Pons (tissue), 1 donor: ENCODE measurements around the gene CDCA7L.
"Not testable (repeated sequence)": the region's sequence is repeated elsewhere in the genome, so short reads cannot be mapped to it uniquely, and the experiment has no call there.

ENCODE experiments used
- DNase-seq: peaks from one replicate; pipeline ENCODE4 v3.0.0-alpha.2; 2016; ENCODE audit warnings: low spot score

CDCA7L gene

DNA sequence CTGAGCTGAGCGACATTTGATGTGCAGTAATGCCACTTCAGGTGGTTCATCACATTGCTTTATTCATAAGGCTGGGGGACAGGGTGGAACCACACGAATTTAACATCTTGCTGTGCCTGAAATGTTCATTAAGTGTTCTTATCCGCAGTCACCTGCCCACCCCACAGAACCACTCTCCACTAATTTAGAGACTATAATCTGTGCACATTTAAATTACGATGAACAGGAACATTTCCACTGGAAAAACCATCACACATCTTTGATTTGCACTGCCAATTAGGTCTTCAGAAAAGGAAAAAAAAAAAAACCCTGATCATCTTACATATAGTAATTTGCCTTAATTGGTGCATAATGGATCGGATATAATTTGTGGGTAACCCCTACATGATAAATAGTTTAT lies 2.3 kb downstream of the CDCA7L start:
- DNase-seq, result no peak

DNA sequence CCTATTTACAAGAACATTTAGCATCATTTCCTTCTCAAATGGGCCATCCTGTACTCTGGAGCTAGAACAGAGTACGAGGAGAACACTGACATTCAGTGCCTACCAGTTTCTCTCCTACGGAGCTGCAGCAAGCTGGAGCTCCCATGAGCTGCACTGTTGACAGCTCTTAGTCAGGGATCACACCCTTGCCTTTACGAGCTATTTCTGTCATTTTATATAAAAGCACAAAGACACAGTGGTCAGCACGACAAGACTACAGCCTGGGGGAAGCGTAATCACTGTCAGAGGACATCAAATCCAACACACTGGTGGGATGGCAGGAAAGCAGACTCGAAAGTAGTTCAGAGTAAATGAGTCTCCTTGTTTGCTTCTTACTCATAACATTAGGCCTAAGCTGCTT lies 2.7 kb downstream of the CDCA7L start:
- peak; percentile 41 for DNase-seq

DNA sequence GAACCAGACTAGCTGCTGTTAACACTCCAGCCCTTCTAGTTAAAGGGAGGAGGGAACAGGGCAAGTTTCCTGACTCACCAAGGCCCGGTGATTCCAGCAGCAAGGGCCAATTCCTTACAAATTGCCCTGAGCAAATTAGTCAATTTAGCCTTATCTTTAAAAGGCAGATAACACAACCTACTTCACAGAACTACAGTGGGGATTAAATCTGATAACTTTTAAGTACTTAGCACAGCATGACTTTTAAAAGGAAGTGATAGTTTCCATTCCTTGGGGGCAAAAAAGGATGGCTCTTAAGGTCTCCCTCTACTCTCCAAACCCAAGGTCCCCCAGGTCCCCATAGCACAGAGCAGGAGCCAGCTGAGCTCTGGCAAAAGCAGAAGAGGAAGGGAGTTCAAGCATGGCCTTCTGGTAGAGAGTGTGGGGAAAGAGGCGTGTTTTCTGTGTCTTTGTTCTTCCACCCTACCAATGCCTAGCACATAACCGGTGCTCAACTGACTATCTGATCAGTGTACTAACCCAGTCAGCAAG lies 4.0 kb downstream of the CDCA7L start:
- no peak for DNase-seq

DNA sequence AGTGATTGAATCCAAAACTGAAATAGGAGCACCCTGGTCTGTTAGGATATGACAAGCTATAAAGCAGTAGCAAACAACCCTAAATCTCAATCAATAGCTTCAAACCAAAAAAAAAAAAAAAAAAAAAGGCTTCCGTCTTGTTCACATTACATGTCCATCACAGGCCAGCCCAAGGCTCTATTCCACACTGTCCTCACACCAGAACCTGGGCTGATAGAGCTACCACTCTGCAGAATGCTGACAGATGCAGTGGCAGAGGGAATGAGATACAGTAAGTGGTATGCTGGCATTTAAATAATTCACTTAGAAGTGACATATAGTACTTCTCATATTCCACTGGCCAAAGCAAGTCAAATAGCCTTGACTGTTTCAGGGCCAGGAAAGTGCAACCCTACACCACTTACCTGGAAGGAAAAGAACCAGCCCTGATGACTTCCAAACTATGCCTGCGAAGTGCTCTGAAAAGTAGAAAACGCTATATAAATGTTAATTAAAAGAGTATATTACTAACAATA lies 5.8 kb downstream of the CDCA7L start:
- DNase-seq, result no peak

DNA sequence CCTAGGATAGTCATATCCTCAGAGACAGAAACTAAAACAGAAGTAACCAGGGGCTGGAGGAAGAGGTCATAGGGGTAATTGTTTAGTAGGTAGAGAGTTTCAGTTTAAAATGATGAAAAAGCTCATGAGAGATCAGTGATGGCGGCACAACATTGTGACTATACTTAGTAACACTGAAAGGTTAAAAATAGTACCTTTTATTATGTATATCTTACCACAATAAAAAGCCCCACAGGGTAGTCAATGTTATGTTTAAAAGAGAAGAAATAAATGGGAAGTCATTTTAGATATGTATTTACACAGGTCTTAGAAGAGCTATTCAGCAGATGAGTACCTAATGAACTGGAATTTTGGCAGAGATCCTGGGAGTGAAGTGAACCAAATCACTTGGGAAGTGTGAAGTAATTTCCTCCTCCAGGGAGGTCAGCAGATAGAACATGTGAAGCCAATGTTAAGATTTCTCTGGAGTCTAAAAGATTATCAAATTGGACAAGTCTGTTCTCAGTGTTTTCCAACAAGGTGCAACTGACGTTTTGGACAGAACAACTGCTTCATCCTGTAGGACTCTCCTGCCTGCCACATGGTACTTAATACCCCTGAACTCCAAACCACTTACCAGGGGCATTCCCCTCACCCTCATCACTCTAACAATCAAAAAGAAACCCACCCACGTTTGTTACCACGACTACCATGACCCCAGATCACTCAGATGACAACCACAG lies 6.4 kb downstream of the CDCA7L start:
- peak; percentile 8 for DNase-seq

DNA sequence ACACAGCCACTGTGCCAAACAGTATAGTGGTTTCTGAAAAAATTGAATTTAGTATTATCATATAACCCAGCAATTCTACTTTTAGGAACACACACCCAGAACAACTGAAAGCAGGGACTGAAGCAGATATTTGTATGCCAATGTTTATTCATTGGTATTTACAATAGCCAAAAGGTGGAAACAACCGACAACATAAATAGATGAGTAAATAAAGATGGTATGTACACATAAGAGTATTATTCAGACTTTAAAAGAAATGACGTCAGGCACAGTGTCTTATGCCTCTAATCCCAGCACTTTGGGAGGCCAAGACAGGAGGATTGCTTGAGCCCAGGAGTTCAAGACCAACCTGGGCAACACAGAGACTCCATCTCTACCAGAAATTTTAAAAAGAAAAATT lies 7.2 kb downstream of the CDCA7L start:
- DNase-seq, result no peak

DNA sequence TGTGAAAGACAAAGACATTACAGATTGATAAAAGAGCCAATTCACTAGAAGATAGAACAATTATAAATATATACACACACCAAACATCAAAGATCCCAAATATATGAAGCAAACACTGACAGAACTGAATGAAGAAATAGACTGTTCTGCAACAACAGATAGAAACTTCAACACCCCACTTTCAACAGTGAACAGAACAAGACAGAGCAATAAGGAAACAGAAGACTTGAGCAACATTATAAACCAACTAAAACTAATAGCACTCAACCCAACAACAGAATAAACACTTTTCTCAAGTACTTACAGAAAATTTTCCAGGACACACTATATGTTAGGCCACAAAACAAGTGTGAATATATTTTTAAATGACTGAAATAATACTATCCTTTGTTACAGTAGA lies 10.9 kb downstream of the CDCA7L start:
- no peak for DNase-seq

DNA sequence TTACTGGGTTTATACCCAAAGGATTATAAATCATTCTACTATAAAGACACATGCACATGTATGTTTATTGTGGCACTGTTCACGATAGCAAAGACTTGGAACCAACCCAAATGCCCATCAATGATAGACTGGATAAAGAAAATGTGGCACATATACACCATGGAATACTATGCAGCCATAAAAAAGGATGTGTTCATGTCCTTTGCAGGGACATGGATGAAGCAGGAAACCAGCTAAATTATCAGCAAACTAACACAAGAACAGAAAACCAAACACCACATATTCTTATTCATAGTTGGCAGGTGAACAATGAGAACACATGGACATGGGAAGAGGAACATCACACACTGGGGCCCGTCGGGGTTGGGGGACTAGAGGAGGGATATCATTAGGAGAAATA lies 12.4 kb downstream of the CDCA7L start:
- not testable (repeated sequence) for DNase-seq

DNA sequence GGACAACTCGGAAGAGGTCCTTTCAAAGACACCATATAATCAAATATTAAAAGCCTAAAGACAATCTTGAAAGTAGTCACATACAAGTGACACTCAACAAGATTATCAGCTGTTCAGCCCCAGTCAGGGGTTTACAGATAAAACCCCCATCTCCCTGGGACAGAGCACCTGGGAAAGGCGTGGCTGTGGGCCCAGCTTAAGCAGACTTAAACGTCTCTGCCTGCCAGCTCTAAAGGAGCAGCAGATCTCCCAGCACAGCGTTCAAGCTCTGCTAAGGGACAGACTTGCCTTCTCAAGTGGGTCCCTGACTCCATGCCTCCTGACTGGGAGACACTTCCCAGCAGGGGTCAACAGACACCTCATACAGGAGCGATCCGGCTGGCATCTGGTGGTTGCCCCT lies 18.0 kb downstream of the CDCA7L start:
- no peak for DNase-seq

DNA sequence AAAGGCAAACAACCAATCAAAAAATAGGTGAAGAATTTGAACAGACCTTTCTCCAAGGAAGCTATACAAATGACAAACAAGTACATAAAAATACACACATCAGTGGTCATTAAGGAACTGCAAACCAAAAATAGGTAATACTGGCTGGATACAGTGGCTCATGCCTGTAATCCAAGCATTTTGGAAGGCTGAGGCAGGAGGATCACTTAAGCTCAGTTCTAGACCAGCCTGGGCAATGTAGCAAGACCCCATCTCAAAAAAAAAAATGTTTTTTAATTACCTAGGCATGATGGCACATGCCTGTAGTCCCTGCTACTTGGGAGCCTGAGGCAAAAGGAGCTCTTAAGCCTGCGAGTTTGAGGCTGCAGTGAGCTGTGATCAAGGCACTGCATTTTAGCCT lies 19.3 kb downstream of the CDCA7L start:
- DNase-seq, result no peak

DNA sequence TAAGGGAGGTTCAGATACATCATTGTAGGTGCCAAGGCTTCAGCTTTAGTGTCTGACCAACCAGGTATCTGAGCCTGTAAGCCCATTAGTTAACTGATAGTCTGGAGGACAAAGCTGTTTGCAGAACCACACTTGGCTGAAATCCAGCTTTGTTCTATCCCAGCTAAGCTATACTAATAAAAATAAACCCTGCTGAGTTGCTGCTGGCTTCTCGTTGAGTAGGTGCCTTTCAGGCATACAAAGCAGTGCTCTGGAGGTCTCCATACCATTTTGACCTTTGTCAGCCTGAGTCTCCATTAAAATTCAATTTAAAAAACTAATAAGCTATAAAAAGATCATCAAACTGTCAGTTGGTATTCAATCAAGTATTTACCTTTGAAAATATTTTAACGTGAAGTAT lies 22.0 kb downstream of the CDCA7L start:
- DNase-seq, result no peak

DNA sequence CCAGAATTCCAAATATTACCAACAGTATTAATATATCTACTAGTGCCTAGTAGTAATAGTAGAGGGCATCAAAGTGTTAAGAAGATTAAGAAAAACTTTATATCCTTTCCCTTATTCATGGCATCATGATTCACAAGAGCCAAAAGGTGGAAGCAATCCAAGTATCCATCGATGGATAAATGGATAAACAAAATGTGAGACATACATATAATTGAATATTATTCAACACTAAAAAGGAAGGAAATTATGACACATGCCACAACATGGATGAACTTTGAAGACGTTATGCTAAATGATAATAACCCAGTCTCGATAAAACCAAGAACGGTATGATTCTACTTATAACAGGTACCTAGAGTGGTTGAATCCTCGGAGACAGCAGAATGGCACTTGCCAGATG lies 23.1 kb downstream of the CDCA7L start:
- DNase-seq, result no peak

DNA sequence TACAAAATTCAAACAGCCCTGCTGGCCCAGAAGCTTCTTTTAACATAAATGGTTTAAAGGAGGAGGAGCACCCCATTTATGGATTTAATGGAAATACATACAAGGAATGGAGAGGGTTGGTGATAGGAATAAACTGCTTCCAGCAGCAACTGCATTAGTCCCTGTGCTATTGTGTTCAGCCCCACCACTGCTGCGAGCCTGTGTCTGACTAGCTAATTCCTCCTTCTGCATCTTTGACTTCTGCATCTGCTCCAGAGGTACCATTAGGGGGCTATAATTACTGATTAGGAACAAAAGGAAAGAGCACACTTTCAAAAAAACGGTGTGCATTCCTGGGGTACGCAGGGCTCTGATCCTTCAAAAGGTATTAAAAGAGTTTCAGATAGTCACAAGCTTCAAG lies 24.8 kb downstream of the CDCA7L start:
- DNase-seq, result no peak

DNA sequence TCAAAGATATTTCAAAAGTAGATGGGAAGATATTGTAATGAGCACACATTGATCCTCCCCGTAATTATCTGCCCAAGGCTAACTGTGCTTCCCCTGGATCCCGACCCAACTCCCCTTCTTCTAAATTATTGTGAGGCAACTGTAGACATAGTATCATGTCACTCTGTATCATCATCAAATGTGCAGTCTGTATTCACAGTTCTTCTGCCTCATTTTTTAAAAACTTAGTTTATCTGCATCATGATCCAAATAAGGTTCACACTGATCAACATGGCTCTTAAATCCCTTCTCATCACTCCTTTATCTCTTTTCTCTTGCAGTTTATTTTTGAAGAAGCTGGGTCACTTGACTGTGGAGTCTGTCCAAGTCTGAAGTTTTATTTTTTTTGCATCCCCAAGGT lies 27.5 kb downstream of the CDCA7L start:
- DNase-seq, result no peak

DNA sequence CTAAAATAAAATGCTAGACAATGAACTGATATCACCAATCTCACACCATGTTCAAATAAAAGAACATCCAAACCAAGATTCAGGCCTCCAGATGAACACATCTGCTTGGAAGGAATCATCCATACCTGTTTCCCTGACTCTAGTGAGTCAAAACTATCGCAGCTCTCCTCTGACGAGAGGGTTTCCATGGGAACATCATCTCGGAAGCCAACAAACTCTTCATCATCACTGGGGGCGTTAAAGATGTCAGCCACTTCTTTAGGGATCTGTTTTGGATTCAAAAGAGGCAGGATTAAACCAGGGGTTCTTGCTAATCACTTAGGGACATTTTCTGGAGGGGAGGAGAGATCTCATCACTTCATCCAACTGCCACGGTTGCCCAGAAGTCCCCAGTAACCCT lies 29.1 kb downstream of the CDCA7L start:
- DNase-seq, result no peak

DNA sequence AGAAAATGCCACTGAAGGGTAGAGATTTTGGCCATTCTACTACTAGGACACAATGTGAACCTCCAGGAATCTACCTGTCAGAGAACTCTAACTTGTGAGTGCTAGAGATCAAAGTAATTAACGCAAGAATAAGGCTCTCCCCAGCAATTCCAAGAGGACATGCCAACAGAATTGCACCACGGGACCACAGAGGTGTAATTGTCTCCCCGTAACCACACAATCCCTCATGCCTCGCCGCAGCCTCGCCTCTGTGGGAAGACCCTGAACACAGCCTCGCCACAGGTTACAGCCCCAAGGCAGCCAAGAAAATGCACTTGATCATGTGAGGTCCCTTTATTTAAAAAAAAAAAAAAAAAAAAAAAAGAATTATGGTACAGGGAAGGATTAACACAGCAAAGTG lies 29.5 kb downstream of the CDCA7L start:
- DNase-seq, result no peak

DNA sequence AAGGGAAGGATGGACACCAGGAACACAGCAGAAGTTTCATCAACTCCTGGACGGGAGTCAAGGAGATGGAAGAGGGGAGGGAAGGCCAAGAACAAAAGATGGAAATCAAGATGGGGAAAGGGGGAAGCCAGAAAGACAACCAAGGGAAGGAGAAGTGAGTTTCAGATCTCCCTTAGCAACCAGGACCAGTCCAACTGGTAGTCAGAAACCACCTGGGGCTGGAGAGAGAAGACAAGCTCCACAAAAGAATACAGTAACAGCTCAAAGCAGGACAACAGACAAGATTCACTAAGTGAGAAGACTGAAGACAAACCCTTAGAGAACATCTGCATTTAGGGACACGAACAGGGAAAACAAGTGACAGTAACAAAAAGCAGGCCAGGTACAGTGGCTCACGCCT lies 30.6 kb downstream of the CDCA7L start:
- DNase-seq, result no peak

DNA sequence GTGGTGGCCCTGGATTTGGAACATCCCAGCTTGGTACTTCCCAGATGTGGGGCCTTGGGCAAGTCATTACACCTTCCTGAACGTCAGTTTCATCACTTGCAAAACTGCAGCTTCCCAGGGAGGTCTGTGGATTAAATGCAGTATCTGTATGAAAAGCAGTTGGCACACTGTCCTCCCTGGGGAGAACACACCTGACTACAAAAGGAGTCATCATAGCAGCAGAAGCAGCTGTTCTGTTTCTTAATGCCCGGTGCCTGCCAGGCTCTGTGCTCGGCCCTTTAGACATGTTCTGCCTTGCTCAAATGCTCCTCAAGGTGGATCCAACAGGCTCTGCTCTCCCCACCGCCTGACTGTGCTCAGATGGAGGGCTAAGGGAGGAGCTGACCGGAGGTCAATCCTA lies 31.0 kb downstream of the CDCA7L start:
- no peak for DNase-seq

DNA sequence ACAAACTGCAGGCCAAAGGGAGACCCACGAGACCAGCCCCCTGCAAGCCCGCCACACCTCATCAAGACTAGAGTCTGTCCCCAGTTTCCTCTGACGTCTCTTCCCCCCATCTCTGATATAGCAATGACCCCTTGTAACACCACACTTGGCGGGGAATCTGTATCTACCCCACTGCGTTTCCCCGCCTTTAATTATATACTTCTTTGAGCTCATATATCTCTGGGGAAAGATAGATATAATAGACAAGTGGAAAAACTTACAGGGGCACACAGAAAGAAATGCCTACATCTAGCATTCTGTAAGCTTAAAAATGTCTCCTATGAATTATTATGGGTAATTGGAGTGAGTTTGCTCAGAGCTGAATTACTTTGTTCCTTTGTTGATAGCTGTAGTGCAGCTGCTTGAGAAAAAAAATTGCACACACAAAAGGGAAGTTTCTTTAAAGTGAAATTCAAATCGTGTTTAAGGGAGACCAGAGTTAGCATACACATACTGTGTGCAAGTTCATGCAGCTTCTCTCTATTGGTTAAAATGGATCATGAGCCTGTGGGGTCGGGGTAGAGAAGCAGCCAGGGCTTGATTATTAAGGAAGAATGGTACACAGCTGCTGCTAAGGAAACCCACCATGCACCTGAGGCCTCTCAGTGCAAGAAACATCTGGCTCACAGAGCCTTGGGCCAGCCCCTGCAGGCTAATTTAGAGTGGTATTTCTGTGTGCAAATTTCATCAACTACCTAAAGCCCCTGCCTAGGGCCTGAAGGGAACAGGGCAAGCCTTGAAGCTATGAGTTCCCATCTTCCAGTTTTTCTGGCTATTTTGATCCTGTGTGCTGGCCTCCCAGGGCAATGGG lies 32.5 kb downstream of the CDCA7L start:
- DNase-seq, result no peak

DNA sequence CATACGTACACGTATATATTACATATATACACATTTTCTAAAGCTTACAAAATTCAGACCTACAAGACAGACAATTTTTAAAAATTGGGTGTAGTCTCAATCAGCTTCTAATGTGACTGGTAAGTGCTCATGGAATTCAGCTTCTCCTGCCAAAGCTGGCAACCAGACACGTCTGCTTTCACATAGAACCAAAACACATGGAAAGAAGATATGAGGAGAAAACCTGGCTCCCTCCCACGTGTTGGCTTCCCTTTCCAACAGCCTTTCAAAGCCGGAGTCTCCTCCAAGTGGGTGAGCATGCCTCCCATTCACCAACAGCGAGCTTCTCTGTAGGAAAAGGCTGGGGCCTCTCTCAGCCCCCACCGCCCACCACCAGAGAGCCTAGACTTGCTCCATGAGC lies 33.4 kb downstream of the CDCA7L start:
- no peak for DNase-seq

DNA sequence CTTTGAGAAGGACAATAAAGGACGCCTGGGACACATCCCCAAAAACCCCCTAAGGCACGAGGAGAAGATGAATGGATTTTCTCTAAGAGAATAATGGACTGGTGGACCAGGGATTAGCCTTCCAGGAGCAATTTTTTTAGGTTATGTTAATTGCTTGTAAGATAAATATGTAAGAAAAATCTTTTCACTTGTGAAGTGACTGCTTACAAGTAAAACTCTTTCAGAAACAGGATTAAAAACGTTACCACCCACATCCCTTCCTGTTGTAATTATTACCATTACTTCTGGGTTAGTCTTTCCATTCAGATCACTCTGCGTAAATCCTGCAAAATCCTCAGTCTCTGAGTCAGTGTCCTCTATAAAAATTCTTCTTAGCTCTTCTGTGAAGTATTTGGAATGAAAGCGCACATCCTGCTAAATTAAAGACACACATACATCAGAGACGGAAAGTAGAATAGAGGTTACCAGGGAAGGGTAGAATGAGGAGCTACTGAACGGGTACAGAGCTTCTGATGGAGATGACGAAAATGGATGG lies 34.3 kb downstream of the CDCA7L start:
- no peak for DNase-seq

DNA sequence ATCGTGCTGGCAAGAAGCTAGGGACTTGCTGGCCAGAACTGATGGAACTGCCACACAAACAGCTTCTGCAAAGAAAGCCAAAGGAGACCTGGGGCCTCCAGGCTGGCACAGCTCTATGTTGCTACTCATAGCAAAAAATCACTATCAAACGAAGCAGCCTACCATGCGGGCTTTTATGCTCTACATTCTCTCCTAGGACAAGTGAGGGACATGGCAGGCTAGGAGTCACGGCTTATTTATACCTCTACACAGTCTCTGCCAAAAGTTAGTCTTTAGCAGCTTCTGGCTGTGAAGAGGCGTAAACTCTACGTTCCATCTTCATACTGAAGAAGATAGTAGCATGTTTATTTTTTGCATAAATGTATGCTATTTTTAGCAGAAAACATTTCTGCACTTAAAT lies 35.4 kb downstream of the CDCA7L start:
- no peak for DNase-seq

DNA sequence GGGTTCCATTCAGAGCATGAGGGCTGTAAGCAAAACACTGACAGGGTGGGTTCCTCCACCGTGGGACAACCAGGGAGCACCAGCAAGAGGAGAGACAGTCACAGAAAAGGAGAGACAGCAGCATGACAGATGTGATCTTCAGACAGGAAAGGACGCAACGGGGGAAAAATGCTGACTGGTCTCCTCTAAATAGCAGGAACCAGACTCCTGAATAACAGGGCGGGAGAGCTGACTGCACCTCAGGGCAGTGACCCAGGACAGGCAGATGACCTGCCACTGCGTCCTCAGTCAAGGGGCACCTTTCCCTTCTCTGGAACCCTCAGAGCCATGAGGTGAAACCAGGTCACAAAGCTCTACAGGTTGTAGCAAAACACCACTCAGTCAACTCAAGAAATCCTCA lies 37.0 kb downstream of the CDCA7L start:
- DNase-seq, result no peak
